ENCODE data around the gene SPDYE6. TPM values are rescaled to one million over a fixed set of nuclear protein-coding genes. Genes with fewer than 3 reads are reported as not detected.
"Not testable (repeated sequence)": the region's sequence is repeated elsewhere in the genome, so short reads cannot be mapped to it uniquely, and the experiment has no call there.

Gene SPDYE6
- total RNA-seq, 1 donor from 2014 or later = not detected

- DNase-seq (ENCODE audit: low read depth) = no peak
- no peaks in the 10 kb centered on the region for H3K36me3 ChIP-seq (ENCODE audit: control insufficient read depth, insufficient read depth, low read length)
- TF ChIP-seq, protein P1, sequence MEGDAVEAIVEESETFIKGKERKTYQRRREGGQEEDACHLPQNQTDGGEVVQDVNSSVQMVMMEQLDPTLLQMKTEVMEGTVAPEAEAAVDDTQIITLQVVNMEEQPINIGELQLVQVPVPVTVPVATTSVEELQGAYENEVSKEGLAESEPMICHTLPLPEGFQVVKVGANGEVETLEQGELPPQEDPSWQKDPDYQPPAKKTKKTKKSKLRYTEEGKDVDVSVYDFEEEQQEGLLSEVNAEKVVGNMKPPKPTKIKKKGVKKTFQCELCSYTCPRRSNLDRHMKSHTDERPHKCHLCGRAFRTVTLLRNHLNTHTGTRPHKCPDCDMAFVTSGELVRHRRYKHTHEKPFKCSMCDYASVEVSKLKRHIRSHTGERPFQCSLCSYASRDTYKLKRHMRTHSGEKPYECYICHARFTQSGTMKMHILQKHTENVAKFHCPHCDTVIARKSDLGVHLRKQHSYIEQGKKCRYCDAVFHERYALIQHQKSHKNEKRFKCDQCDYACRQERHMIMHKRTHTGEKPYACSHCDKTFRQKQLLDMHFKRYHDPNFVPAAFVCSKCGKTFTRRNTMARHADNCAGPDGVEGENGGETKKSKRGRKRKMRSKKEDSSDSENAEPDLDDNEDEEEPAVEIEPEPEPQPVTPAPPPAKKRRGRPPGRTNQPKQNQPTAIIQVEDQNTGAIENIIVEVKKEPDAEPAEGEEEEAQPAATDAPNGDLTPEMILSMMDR (IDR thresholded peaks at IDR 0.05; ENCODE audit: insufficient read depth, low read length, poor library complexity, severe bottlenecking) = no peak
- no peak overlapping the region for H3K4me3 ChIP-seq (ENCODE audit: low read depth, low read length)
- peaks cover 15% of the 10 kb centered on the region for H3K27me3 ChIP-seq (ENCODE audit: control insufficient read depth, insufficient read depth, low read length)
These were observed 52.4 kb downstream of the SPDYE6 start for GRCh38 chr7:102303669-102304422.

- Histone ChIP-seq H3K27me3 (ENCODE audit: control insufficient read depth, insufficient read depth, low read length) (peaks cover 17% of the 10 kb centered on the region), H3K36me3 (ENCODE audit: control insufficient read depth, insufficient read depth, low read length) (no peaks in the 10 kb centered on the region), H3K4me3 (ENCODE audit: low read depth, low read length) (no peak overlapping the region)
- TF ChIP-seq, protein P1 (IDR thresholded peaks at IDR 0.05; ENCODE audit: insufficient read depth, low read length, poor library complexity, severe bottlenecking) = no peak
- DNase-seq (ENCODE audit: low read depth) = no peak
These were observed 54.2 kb downstream of the SPDYE6 start for GRCh38 chr7:102302025-102302424.

- H3K4me3 ChIP-seq (ENCODE audit: low read depth, low read length); DNase-seq (ENCODE audit: low read depth); H3K36me3 ChIP-seq (ENCODE audit: control insufficient read depth, insufficient read depth, low read length): not testable (repeated sequence)
- peaks cover 17% of the 10 kb centered on the region for H3K27me3 ChIP-seq (ENCODE audit: control insufficient read depth, insufficient read depth, low read length)
These were observed 54.9 kb downstream of the SPDYE6 start for GRCh38 chr7:102301367-102301766.

DNA sequence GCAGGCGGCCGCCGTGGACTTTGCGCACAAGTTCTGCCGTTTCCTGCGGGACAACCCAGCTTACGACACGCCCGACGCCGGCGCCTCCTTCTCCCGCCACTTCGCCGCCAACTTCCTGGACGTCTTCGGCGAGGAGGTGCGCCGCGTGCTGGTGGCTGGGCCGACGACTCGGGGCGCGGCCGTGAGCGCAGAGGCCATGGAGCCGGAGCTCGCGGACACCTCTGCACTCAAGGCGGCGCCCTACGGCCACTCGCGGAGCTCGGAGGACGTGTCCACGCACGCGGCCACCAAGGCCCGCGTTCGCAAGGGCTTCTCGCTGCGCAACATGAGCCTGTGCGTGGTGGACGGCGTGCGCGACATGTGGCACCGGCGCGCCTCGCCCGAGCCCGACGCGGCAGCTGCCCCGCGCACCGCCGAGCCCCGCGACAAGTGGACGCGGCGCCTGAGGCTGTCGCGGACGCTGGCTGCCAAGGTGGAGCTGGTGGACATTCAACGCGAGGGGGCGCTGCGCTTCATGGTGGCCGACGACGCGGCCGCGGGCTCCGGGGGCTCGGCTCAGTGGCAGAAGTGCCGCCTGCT lies 55.5 kb downstream of the SPDYE6 start:
- Histone ChIP-seq H3K4me3 (ENCODE audit: low read depth, low read length) (no peak overlapping the region), H3K27me3 (ENCODE audit: control insufficient read depth, insufficient read depth, low read length) (peaks cover 17% of the 10 kb centered on the region), H3K36me3 (ENCODE audit: control insufficient read depth, insufficient read depth, low read length) (no peaks in the 10 kb centered on the region)
- TF ChIP-seq, protein P1 (IDR thresholded peaks at IDR 0.05; ENCODE audit: insufficient read depth, low read length, poor library complexity, severe bottlenecking) = no peak
- DNase-seq (ENCODE audit: low read depth) = no peak

DNA sequence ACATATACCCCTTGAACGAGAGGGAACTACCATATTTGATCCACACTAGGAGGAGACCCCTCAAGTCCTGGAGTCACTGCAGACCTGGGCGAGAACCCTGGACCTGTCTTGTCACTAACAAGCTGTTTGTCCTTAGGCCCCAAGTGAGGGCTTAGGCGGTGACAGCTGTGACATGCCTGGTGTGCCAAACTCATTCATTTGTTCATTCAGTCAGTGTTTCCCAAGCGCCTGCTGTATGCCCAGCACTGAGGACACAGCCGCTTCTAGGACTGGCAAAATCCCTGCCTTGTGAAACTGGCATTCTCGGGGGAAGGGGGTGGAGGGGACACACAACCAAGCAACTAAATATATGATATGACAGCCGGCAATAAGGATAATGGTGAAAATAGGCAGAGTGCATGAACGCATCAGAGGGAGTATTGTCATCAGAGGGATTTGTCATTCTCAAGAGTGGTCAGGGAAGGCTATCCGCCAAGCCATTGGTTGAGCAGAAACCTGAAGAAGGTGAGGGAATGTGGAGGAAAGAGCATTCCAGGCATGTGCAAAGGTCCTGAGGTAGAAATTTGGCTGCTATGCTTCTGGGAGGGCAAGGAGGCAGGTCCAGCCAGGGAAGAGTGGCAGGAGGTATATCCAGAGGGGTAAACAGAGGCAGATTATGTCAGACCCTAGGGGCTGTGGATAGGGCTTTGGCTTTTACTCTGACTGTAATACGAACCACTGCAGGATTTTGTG lies 58.6 kb downstream of the SPDYE6 start:
- no peaks in the 10 kb centered on the region for H3K36me3 ChIP-seq (ENCODE audit: control insufficient read depth, insufficient read depth, low read length)
- H3K4me3 ChIP-seq (ENCODE audit: low read depth, low read length) = no peak overlapping the region
- TF ChIP-seq, protein P1 (IDR thresholded peaks at IDR 0.05; ENCODE audit: insufficient read depth, low read length, poor library complexity, severe bottlenecking) = no peak
- H3K27me3 ChIP-seq (ENCODE audit: control insufficient read depth, insufficient read depth, low read length) = peaks cover 19% of the 10 kb centered on the region
- no peak for DNase-seq (ENCODE audit: low read depth)

DNA sequence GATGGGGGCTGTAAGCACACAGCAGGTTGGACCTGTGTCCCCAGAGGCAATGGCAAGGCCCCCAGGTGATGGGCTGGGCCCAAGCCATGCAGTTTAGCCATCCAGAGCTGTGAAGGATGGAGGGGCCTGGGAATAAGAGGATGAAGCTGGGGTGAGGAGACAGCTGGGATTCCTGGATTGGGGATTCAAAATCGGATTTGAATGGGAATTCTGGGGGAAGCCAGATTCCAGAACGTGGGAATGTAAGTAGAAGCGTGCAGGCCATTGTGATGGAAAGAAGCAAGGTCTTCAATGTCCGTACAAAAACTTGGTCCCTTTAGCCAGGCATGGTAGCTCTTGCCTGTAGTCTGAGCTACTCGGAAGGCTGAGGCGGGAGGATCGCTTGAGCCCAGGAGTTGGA lies 59.7 kb downstream of the SPDYE6 start:
- Histone ChIP-seq H3K27me3 (ENCODE audit: control insufficient read depth, insufficient read depth, low read length) (peaks cover 19% of the 10 kb centered on the region), H3K36me3 (ENCODE audit: control insufficient read depth, insufficient read depth, low read length) (no peaks in the 10 kb centered on the region), H3K4me3 (ENCODE audit: low read depth, low read length) (no peak overlapping the region)
- TF ChIP-seq, protein P1 (IDR thresholded peaks at IDR 0.05; ENCODE audit: insufficient read depth, low read length, poor library complexity, severe bottlenecking) = no peak
- DNase-seq (ENCODE audit: low read depth) = no peak

All from kidney epithelial cell (primary cell).